22Rv1 (cell line): Measurements from ENCODE around the gene SHE.

ENCODE experiments used
- H3K27ac ChIP-seq: fragments of 450-650 bp; 2 replicates; pipeline ENCODE4 v1.5.1; 2017
- CTCF ChIP-seq: fragments of 450-650 bp; IDR thresholded peaks from 2 replicates; pipeline ENCODE4 v1.5.1; 2017; ENCODE audit warnings: mild to moderate bottlenecking
- ZFX ChIP-seq: fragments of 450-650 bp; IDR thresholded peaks from 2 replicates; pipeline ENCODE4 v1.6.1; 2017; ENCODE audit warnings: antibody characterized with exemption, borderline replicate concordance

SHE gene

GRCh38 chr1:154436433-154436832 is 65.8 kb downstream of the SHE start:
- TF ChIP-seq CTCF, result no peak
- no peak overlapping the region for H3K27ac ChIP-seq

- TF ChIP-seq CTCF (no peak), ZFX (no peak)
- no peak overlapping the region for H3K27ac ChIP-seq
Observed at GRCh38 chr1:154435599-154436200, 66.5 kb downstream of the SHE start.

GRCh38 chr1:154434346-154435085 is 67.7 kb downstream of the SHE start:
- TF ChIP-seq CTCF (no peak), ZFX (no peak)
- H3K27ac ChIP-seq, result no peak overlapping the region

GRCh38 chr1:154433161-154433764 is 68.9 kb downstream of the SHE start:
- no peak overlapping the region for H3K27ac ChIP-seq
- TF ChIP-seq CTCF, result no peak
- TF ChIP-seq ZFX, result no peak

GRCh38 chr1:154431586-154432373 is 70.4 kb downstream of the SHE start:
- TF ChIP-seq ZFX (no peak), CTCF (no peak)
- no peak overlapping the region for H3K27ac ChIP-seq

GRCh38 chr1:154430903-154431302 is 71.3 kb downstream of the SHE start:
- no peak overlapping the region for H3K27ac ChIP-seq

More at GRCh38 chr1:154430903-154431302, 71.3 kb downstream of the SHE start:
- TF ChIP-seq ZFX, result no peak
- no peak for TF ChIP-seq CTCF
